IMR-90 (cell line): ENCODE measurements around the gene NKX2-3. TPM values are rescaled to one million over a fixed set of nuclear protein-coding genes. Genes with fewer than 3 reads are reported as not detected.

Experiments used
- ATAC-seq: fragments of 200-7000 bp; cut with Tn5 transposase; 2 replicates; pipeline ENCODE4 v1.9.1; 2020; ENCODE audit warnings: low read depth, mild to moderate bottlenecking, moderate library complexity
- BruUV-seq: library from RNA; stranded (reverse); fragments of 400-500 nt; replicated peaks from 2 replicates; lab custom pipeline; 2021; lab: Mats Ljungman, UMichigan
- CTCF ChIA-PET: fragments of 300-600 bp; formaldehyde crosslinking; extraction: SDS; loops from one replicate; lab custom pipeline; 2021; ENCODE audit warnings: antibody characterized with exemption; lab: Yijun Ruan, JAX
- POLR2A ChIA-PET: fragments of 300-600 bp; sonication (Branson Sonifier 250); formaldehyde crosslinking; loops from one replicate; lab custom pipeline; 2022; ENCODE audit warnings: antibody characterized with exemption; ENCODE audit not compliant: unreplicated experiment; lab: Charles Lee
- DNase-seq: peaks from one replicate; pipeline ENCODE4 v3.0.0; 2013
- H2AFZ ChIP-seq: replicated peaks from 2 replicates; pipeline ENCODE3; 2013; ENCODE audit warnings: low read length, mild to moderate bottlenecking; ENCODE audit not compliant: poor library complexity
- H2AK5ac ChIP-seq: 2 replicates; pipeline ENCODE4 v1.6.1; 2013; ENCODE audit warnings: low read depth, low read length, inconsistent platforms
- H2AK9ac ChIP-seq: replicated peaks from 2 replicates; pipeline ENCODE3; 2013; ENCODE audit warnings: mild to moderate bottlenecking, low read depth, low read length, moderate library complexity; ENCODE audit not compliant: poor library complexity
- H2BK120ac ChIP-seq: 2 replicates; pipeline ENCODE4 v1.6.1; 2013; ENCODE audit warnings: low read depth, low read length, inconsistent platforms
- H2BK15ac ChIP-seq: 3 replicates; pipeline ENCODE4 v1.6.1; 2013; ENCODE audit warnings: low read depth, low read length, inconsistent platforms
- H2BK20ac ChIP-seq: 2 replicates; pipeline ENCODE4 v1.6.1; 2013; ENCODE audit warnings: low read depth, mild to moderate bottlenecking, inconsistent platforms, low read length, moderate library complexity
- H2BK5ac ChIP-seq: 2 replicates; pipeline ENCODE4 v1.6.1; 2013; ENCODE audit warnings: mild to moderate bottlenecking, low read depth, low read length, inconsistent platforms; ENCODE audit not compliant: poor library complexity, severe bottlenecking
- H3K14ac ChIP-seq: replicated peaks from 2 replicates; pipeline ENCODE4 v1.6.1; 2013; ENCODE audit warnings: low read depth, low read length, inconsistent platforms
- H3K18ac ChIP-seq: 2 replicates; pipeline ENCODE4 v1.6.1; 2013; ENCODE audit warnings: low read depth, low read length, control low read depth
- H3K23ac ChIP-seq: 2 replicates; pipeline ENCODE4 v1.6.1; 2013; ENCODE audit warnings: low read depth, low read length, inconsistent platforms
- H3K27ac ChIP-seq: 2 replicates; pipeline ENCODE4 v1.5.1; 2013; ENCODE audit warnings: mild to moderate bottlenecking, control low read depth, low read length; ENCODE audit not compliant: insufficient read depth
- H3K27me3 ChIP-seq: 2 replicates; pipeline ENCODE4 v1.6.1; 2013; ENCODE audit warnings: low read length; ENCODE audit not compliant: control insufficient read depth, insufficient read depth
- H3K36me3 ChIP-seq: 2 replicates; pipeline ENCODE4 v1.6.1; 2013; ENCODE audit warnings: low read length, mixed read lengths; ENCODE audit not compliant: control insufficient read depth, insufficient read depth
- H3K4ac ChIP-seq: 2 replicates; pipeline ENCODE4 v1.6.1; 2013; ENCODE audit warnings: low read depth, low read length, inconsistent platforms
- H3K4me1 ChIP-seq: 2 replicates; pipeline ENCODE4 v1.6.1; 2013; ENCODE audit warnings: low read length, mixed read lengths; ENCODE audit not compliant: control insufficient read depth, insufficient read depth
- H3K4me2 ChIP-seq: 2 replicates; pipeline ENCODE4 v1.6.1; 2013; ENCODE audit warnings: low read depth, mild to moderate bottlenecking, control low read depth, low read length, moderate library complexity
- H3K4me3 ChIP-seq: 2 replicates; pipeline ENCODE4 v1.5.1; 2013; ENCODE audit warnings: low read depth, mild to moderate bottlenecking, control low read depth, low read length, moderate library complexity; ENCODE audit not compliant: insufficient read depth
- H3K56ac ChIP-seq: 2 replicates; pipeline ENCODE4 v1.6.1; 2013; ENCODE audit warnings: low read length, inconsistent platforms; ENCODE audit not compliant: insufficient read depth; ENCODE audit errors: extremely low read depth
- H3K79me1 ChIP-seq, 2 experiments: 2 replicates each; pipeline ENCODE4 v1.6.1; 2013; ENCODE audit warnings: low read length in 2 of 2, inconsistent platforms in 1 of 2, low read depth in 1 of 2
- H3K9ac ChIP-seq: 2 replicates; pipeline ENCODE4 v1.6.1; 2013; ENCODE audit warnings: low read depth, low read length, control low read depth
- H3K9me1 ChIP-seq: 2 replicates; pipeline ENCODE4 v1.6.1; 2013; ENCODE audit warnings: low read length, inconsistent platforms; ENCODE audit not compliant: insufficient read depth
- H3K9me3 ChIP-seq: 2 replicates; pipeline ENCODE4 v1.6.1; 2013; ENCODE audit warnings: low read length; ENCODE audit not compliant: control insufficient read depth, insufficient read depth
- H4K20me1 ChIP-seq: 2 replicates; pipeline ENCODE4 v1.6.1; 2013; ENCODE audit warnings: low read length, inconsistent platforms; ENCODE audit not compliant: insufficient read depth
- H4K5ac ChIP-seq: 2 replicates; pipeline ENCODE4 v1.6.1; 2013; ENCODE audit warnings: mild to moderate bottlenecking, low read depth, low read length, control low read depth
- H4K8ac ChIP-seq, 2 experiments: 2 replicates each; pipeline ENCODE4 v1.6.1; 2013; ENCODE audit warnings: low read depth in 2 of 2, low read length in 2 of 2, control low read depth in 1 of 2, inconsistent platforms in 1 of 2
- H4K91ac ChIP-seq: 2 replicates; pipeline ENCODE4 v1.6.1; 2013; ENCODE audit warnings: low read depth, low read length, inconsistent platforms; ENCODE audit not compliant: insufficient read depth
- BHLHE40 ChIP-seq: fragments of 150-350 bp; IDR thresholded peaks from 2 replicates; pipeline ENCODE4 v1.6.1; 2016; ENCODE audit warnings: mild to moderate bottlenecking, low read depth, low read length
- CHD1 ChIP-seq: IDR thresholded peaks from 2 replicates; pipeline ENCODE4 v1.6.1; 2012; ENCODE audit warnings: low read depth, low read length, improper control_type of control experiment
- CTCF ChIP-seq: conservative IDR thresholded peaks from 2 replicates; pipeline ENCODE4 v1.5.1; 2012; ENCODE audit warnings: mild to moderate bottlenecking, low read depth, low read length, improper control_type of control experiment
- ELK1 ChIP-seq: fragments of 150-350 bp; IDR thresholded peaks from 2 replicates; pipeline ENCODE4 v1.6.1; 2016; ENCODE audit warnings: low read depth, mild to moderate bottlenecking, low read length, moderate library complexity, borderline replicate concordance
- FOS ChIP-seq: fragments of 150-350 bp; IDR thresholded peaks from 2 replicates; pipeline ENCODE4 v1.6.1; 2016; ENCODE audit warnings: low read depth, low read length
- MAZ ChIP-seq: IDR thresholded peaks from 2 replicates; pipeline ENCODE4 v1.6.1; 2012; ENCODE audit warnings: low read depth, mild to moderate bottlenecking, low read length, improper control_type of control experiment, moderate library complexity, borderline replicate concordance
- RAD21 ChIP-seq: IDR thresholded peaks from 2 replicates; pipeline ENCODE4 v1.6.1; 2012; ENCODE audit warnings: low read length, improper control_type of control experiment
- RCOR1 ChIP-seq: IDR thresholded peaks from 2 replicates; pipeline ENCODE4 v1.6.1; 2012; ENCODE audit warnings: mild to moderate bottlenecking, low read length, improper control_type of control experiment; ENCODE audit not compliant: insufficient replicate concordance
- RFX5 ChIP-seq: IDR thresholded peaks from 2 replicates; pipeline ENCODE4 v1.8.0; 2012; ENCODE audit warnings: low read depth, mild to moderate bottlenecking, low read length, moderate library complexity
- SMC3 ChIP-seq: fragments of 150-350 bp; IDR thresholded peaks from 2 replicates; pipeline ENCODE4 v1.6.1; 2016; ENCODE audit warnings: low read depth, mild to moderate bottlenecking, antibody characterized with exemption, low read length, moderate library complexity
- USF2 ChIP-seq: fragments of 150-350 bp; IDR thresholded peaks from 2 replicates; pipeline ENCODE4 v1.6.1; 2017; ENCODE audit warnings: mild to moderate bottlenecking, antibody characterized with exemption, low read length, low read depth
- WGBS, 2 experiments: methylation state at CpG; one replicate each; pipeline versions ENCODE4 v1.1.5 to v1.1.7; 2013; ENCODE audit warnings: missing lambda C conversion rate in 2 of 2; ENCODE audit not compliant: insufficient read length in 1 of 2; ENCODE audit errors: extremely low coverage in 2 of 2; 5-methylcytosine and 5-hydroxymethylcytosine counted together
- dilution Hi-C: fragments of 300-500 bp; cut with HindIII; formaldehyde crosslinking; loops from one replicate; pipeline ENCODE4 v1.14.3; 2018; ENCODE audit warnings: low sequenced_read_pairs; ENCODE audit not compliant: unreplicated experiment
- in situ Hi-C: fragments of 300-500 bp; cut with MboI; formaldehyde crosslinking; loops from 3 replicates; pipeline ENCODE4 v1.14.3; 2019; ENCODE audit warnings: low sequenced_read_pairs, inconsistent platforms, mixed read lengths
- intact Hi-C: fragments of 100-400 bp; cut with micrococcal nuclease; formaldehyde crosslinking; loops from 2 replicates; pipeline ENCODE4 v1.10.0; 2022
- polyA plus RNA-seq, 3 experiments: library from polyadenylated mRNA; depleted of rRNA; stranded (reverse); fragments of >200 nt; gene quantifications; 2 replicates each; pipeline ENCODE4 v1.2.3, GENCODE V29; 2012; ENCODE audit warnings: low replicate concordance in 1 of 3
- total RNA-seq: library from RNA; depleted of rRNA; stranded (reverse); fragments of >200 nt; gene quantifications from 2 replicates; pipeline ENCODE4 v1.2.3, GENCODE V29; 2012

NKX2-3 gene
- total and polyA plus RNA-seq, 2 of the 4 experiments (the other 2 are of a cell fraction), result not detected

GRCh38 chr10:99497343-99498025 is 35.3 kb upstream of the NKX2-3 start:
- Histone ChIP-seq H3K4me3 (no peak overlapping the region), H3K79me1 (no peaks in the 10 kb centered on the region), H3K27ac (no peak overlapping the region), H3K9me1 (no peaks in the 10 kb centered on the region), H4K5ac (no peak overlapping the region), H3K14ac (no peak overlapping the region), H2BK15ac (no peak overlapping the region), H3K4ac (no peak overlapping the region), H4K91ac (no peak overlapping the region), H2AFZ (no peak overlapping the region), H3K9ac (no peak overlapping the region), H3K27me3 (peaks cover 7% of the 10 kb centered on the region), H3K4me1 (no peaks in the 10 kb centered on the region), H2BK120ac (no peak overlapping the region), H3K36me3 (no peaks in the 10 kb centered on the region), H2BK20ac (no peak overlapping the region), H4K20me1 (no peaks in the 10 kb centered on the region), H3K56ac (no peak overlapping the region), H2AK9ac (no peak overlapping the region), H4K8ac (no peak overlapping the region), H3K18ac (no peak overlapping the region), H3K23ac (no peak overlapping the region), H2AK5ac (no peak overlapping the region), H2BK5ac (no peak overlapping the region), H3K9me3 (no peaks in the 10 kb centered on the region), H3K4me2 (no peak overlapping the region)
- 29% methylated on average over 1 of the region's 6 CpGs; no CpG with 5 or more reads in 1 of the 2 experiments for WGBS, 2 experiments
- dilution Hi-C loops, result no loop called here
- ATAC-seq (no peak), DNase-seq (no peak)
- no TSS peak for BruUV-seq
- CTCF ChIA-PET, result interaction anchor here (1.1 kb wide), 1 partner anchor 13 kb away, joined by 3 read pairs; no protein-coding TSS in a partner anchor
- intact Hi-C loops, result no loop called here
- no peak for TF ChIP-seq RFX5
- TF ChIP-seq CTCF, result no peak
- TF ChIP-seq CHD1, result no peak
- TF ChIP-seq RCOR1, result no peak
- no peak for TF ChIP-seq MAZ
- no peak for TF ChIP-seq SMC3
- TF ChIP-seq USF2, result no peak
- no peak for TF ChIP-seq RAD21
- TF ChIP-seq BHLHE40, result no peak
- TF ChIP-seq ELK1, result no peak
- no peak for TF ChIP-seq FOS
- in situ Hi-C loops, result no loop called here
- POLR2A ChIA-PET, result interaction anchor here (0.6 kb wide), 1 partner anchor 12 kb away, joined by 3 read pairs; no protein-coding TSS in a partner anchor
